MM.1S (cell line): ENCODE results near the gene PTPRK.

ENCODE experiments used
- DNase-seq: peaks from one replicate; pipeline ENCODE4 v3.0.0-alpha.2; 2015
- H2AFZ ChIP-seq: fragments of 300-600 bp; sonication (generic); 2 replicates; pipeline ENCODE4 v1.6.0; 2016; ENCODE audit warnings: antibody characterized with exemption, low read length
- H3F3A ChIP-seq: fragments of 300-600 bp; sonication (generic); 2 replicates; pipeline ENCODE4 v1.6.1; 2016; ENCODE audit warnings: mild to moderate bottlenecking, antibody characterized with exemption, low read length, moderate library complexity, mixed read lengths; ENCODE audit not compliant: insufficient read depth
- H3K27ac ChIP-seq: fragments of 300-600 bp; sonication (generic); 2 replicates; pipeline ENCODE4 v1.5.1; 2016; ENCODE audit warnings: mild to moderate bottlenecking, low read length
- H3K27me3 ChIP-seq: fragments of 300-600 bp; sonication (generic); replicated peaks from 2 replicates; pipeline ENCODE4 v1.6.0; 2016; ENCODE audit warnings: low read length; ENCODE audit not compliant: insufficient read depth
- H3K36me3 ChIP-seq: fragments of 300-600 bp; sonication (generic); replicated peaks from 2 replicates; pipeline ENCODE4 v1.6.1; 2016; ENCODE audit warnings: mild to moderate bottlenecking, low read length, mixed read lengths; ENCODE audit not compliant: insufficient read depth
- H3K4me1 ChIP-seq: fragments of 300-600 bp; sonication (generic); 2 replicates; pipeline ENCODE4 v1.6.1; 2016; ENCODE audit warnings: low read length, mixed read lengths
- H3K4me2 ChIP-seq: fragments of 300-600 bp; sonication (generic); 2 replicates; pipeline ENCODE4 v1.6.0; 2016; ENCODE audit warnings: low read depth, low read length
- H3K4me3 ChIP-seq: fragments of 300-600 bp; sonication (generic); 2 replicates; pipeline ENCODE4 v1.5.1; 2016; ENCODE audit warnings: low read length, mixed read lengths
- H3K79me2 ChIP-seq: fragments of 300-600 bp; sonication (generic); 2 replicates; pipeline ENCODE4 v1.6.1; 2016; ENCODE audit warnings: mixed run types, low read length, mixed read lengths
- H3K9ac ChIP-seq: fragments of 300-600 bp; sonication (generic); 2 replicates; pipeline ENCODE4 v1.6.1; 2016; ENCODE audit warnings: low read length, mixed read lengths
- H3K9me2 ChIP-seq: fragments of 300-600 bp; sonication (generic); replicated peaks from 2 replicates; pipeline ENCODE4 v1.6.1; 2016; ENCODE audit warnings: mild to moderate bottlenecking, low read length, mixed read lengths; ENCODE audit not compliant: insufficient read depth
- H3K9me3 ChIP-seq: fragments of 300-600 bp; sonication (generic); replicated peaks from 2 replicates; pipeline ENCODE4 v1.6.1; 2016; ENCODE audit warnings: mild to moderate bottlenecking, low read length, mixed read lengths; ENCODE audit not compliant: insufficient read depth
- H4K20me1 ChIP-seq: fragments of 300-600 bp; sonication (generic); 2 replicates; pipeline ENCODE4 v1.6.1; 2016; ENCODE audit warnings: mild to moderate bottlenecking, low read length, moderate library complexity, mixed read lengths; ENCODE audit not compliant: insufficient read depth
- CTCF ChIP-seq: fragments of 300-600 bp; sonication (generic); IDR thresholded peaks from 2 replicates; pipeline ENCODE4 v1.5.1; 2016; ENCODE audit warnings: antibody characterized with exemption, low read length, mixed read lengths
- EZH2 ChIP-seq: fragments of 300-600 bp; sonication (generic); optimal IDR thresholded peaks from 2 replicates; pipeline ENCODE3; 2017; ENCODE audit warnings: low read depth, mild to moderate bottlenecking, antibody characterized with exemption, low read length, mixed read lengths
- EZH2phosphoT487 ChIP-seq: fragments of 300-600 bp; sonication (generic); IDR thresholded peaks from 2 replicates; pipeline ENCODE4 v1.6.1; 2018; ENCODE audit warnings: antibody characterized with exemption, low read length

PTPRK gene

GRCh38 chr6:128079021-128079420, 441.4 kb downstream of the PTPRK start:
- H4K20me1 ChIP-seq, result no peaks in the 10 kb centered on the region
- H3K4me1 ChIP-seq, result peaks cover 25% of the 10 kb centered on the region
- TF ChIP-seq EZH2phosphoT487 (no peak), CTCF (no peak), EZH2 (no peak)
- 0 out of 2 replicates have a peak overlapping the region, but pooled peaks have one; percentile 55 for H2AFZ ChIP-seq
- 0 out of 2 replicates have a peak overlapping the region, but pooled peaks have one; percentile 32 for H3K9ac ChIP-seq
- DNase-seq, result no peak
- H3K36me3 ChIP-seq, result no peaks in the 10 kb centered on the region
- H3K27ac ChIP-seq, result peak overlapping the region; percentile 87
- H3F3A ChIP-seq, result peaks cover 22% of the 10 kb centered on the region
- peak overlapping the region; percentile 17; the same call in 1 of the 2 replicates for H3K4me3 ChIP-seq
- H3K79me2 ChIP-seq, result no peaks in the 10 kb centered on the region
- H3K9me2 ChIP-seq, result no peaks in the 10 kb centered on the region
- no peaks in the 10 kb centered on the region for H3K9me3 ChIP-seq
- H3K27me3 ChIP-seq, result no peaks in the 10 kb centered on the region
- H3K4me2 ChIP-seq, result peak overlapping the region; percentile 77

GRCh38 chr6:128078276-128078675, 442.1 kb downstream of the PTPRK start:
- H3K4me2 ChIP-seq, result peak overlapping the region; percentile 77
- H3K27ac ChIP-seq, result peak overlapping the region; percentile 87

GRCh38 chr6:128076843-128077242, 443.6 kb downstream of the PTPRK start:
- Histone ChIP-seq H3K9me3 (no peaks in the 10 kb centered on the region), H3K27ac (no peak overlapping the region), H3K27me3 (no peaks in the 10 kb centered on the region), H3K36me3 (no peaks in the 10 kb centered on the region), H3K4me2 (no peak overlapping the region), H3K4me1 (peaks cover 28% of the 10 kb centered on the region), H3F3A (peaks cover 23% of the 10 kb centered on the region), H3K9me2 (no peaks in the 10 kb centered on the region), H3K4me3 (no peak overlapping the region), H2AFZ (no peak overlapping the region), H3K79me2 (no peaks in the 10 kb centered on the region), H4K20me1 (no peaks in the 10 kb centered on the region), H3K9ac (no peak overlapping the region)
- TF ChIP-seq EZH2phosphoT487 (no peak), CTCF (no peak), EZH2 (no peak)
- no peak for DNase-seq

More at GRCh38 chr6:128078276-128078675, 442.1 kb downstream of the PTPRK start:
- peak overlapping the region; percentile 32; the same call in 1 of the 2 replicates for H3K9ac ChIP-seq
- peaks cover 22% of the 10 kb centered on the region for H3F3A ChIP-seq
- peaks cover 25% of the 10 kb centered on the region for H3K4me1 ChIP-seq
- peak overlapping the region; percentile 17 for H3K4me3 ChIP-seq
- no peaks in the 10 kb centered on the region for H4K20me1 ChIP-seq
- H3K9me2 ChIP-seq, result no peaks in the 10 kb centered on the region
- no peaks in the 10 kb centered on the region for H3K9me3 ChIP-seq
- no peaks in the 10 kb centered on the region for H3K36me3 ChIP-seq
- no peaks in the 10 kb centered on the region for H3K27me3 ChIP-seq
- DNase-seq, result peak; percentile 77
- H3K79me2 ChIP-seq, result no peaks in the 10 kb centered on the region
- TF ChIP-seq CTCF (no peak), EZH2phosphoT487 (no peak), EZH2 (no peak)
- H2AFZ ChIP-seq, result peak overlapping the region; percentile 55; the same call in 1 of the 2 replicates
